IPS-20b (cell line): ENCODE data around the gene GUK1.
"Not testable (repeated sequence)": the region's sequence is repeated elsewhere in the genome, so short reads cannot be mapped to it uniquely, and the experiment has no call there.

Experiments used
- H3K27ac ChIP-seq: one replicate; pipeline ENCODE4 v1.5.1; 2013; ENCODE audit warnings: low read length
- H3K27me3 ChIP-seq: 2 replicates; pipeline ENCODE4 v1.6.1; 2013; ENCODE audit warnings: mild to moderate bottlenecking, low read length, inconsistent platforms; ENCODE audit not compliant: insufficient read depth
- H3K36me3 ChIP-seq: 2 replicates; pipeline ENCODE4 v1.6.1; 2013; ENCODE audit warnings: low read depth, mild to moderate bottlenecking, inconsistent platforms, low read length, moderate library complexity; ENCODE audit not compliant: insufficient read depth
- H3K4me1 ChIP-seq: 2 replicates; pipeline ENCODE4 v1.6.1; 2013; ENCODE audit warnings: mild to moderate bottlenecking, control low read depth, inconsistent platforms, low read length, moderate library complexity; ENCODE audit not compliant: insufficient read depth
- H3K4me3 ChIP-seq: 2 replicates; pipeline ENCODE4 v1.5.1; 2013; ENCODE audit warnings: mild to moderate bottlenecking, low read length, inconsistent platforms
- H3K9ac ChIP-seq: 2 replicates; pipeline ENCODE4 v1.6.1; 2013; ENCODE audit warnings: low read depth, mild to moderate bottlenecking, inconsistent platforms, low read length, moderate library complexity
- H3K9me3 ChIP-seq: 2 replicates; pipeline ENCODE4 v1.6.1; 2013; ENCODE audit warnings: mild to moderate bottlenecking, low read depth, low read length, inconsistent platforms; ENCODE audit not compliant: insufficient read depth

GUK1 gene

DNA sequence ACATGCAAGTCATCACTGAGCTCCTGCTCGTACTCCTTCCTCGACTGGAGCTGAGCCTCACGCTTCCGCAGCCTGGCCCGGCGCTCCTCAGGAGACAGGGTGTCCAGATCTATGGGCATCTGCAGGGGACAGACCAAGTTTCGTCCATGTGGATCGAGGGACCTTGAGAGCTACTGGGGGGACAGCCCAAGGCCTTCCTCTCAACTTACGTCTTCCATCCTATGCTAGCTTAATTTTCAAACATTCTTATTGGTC, 33.4 kb upstream of the GUK1 start:
- Histone ChIP-seq H3K4me3 (no peak overlapping the region), H3K27ac (no peak overlapping the region), H3K27me3 (peaks cover 15% of the 10 kb centered on the region; the same call in 1 of the 2 replicates), H3K4me1 (peaks cover 4% of the 10 kb centered on the region), H3K9me3 (no peaks in the 10 kb centered on the region), H3K9ac (no peak overlapping the region), H3K36me3 (peaks cover 21% of the 10 kb centered on the region)

DNA sequence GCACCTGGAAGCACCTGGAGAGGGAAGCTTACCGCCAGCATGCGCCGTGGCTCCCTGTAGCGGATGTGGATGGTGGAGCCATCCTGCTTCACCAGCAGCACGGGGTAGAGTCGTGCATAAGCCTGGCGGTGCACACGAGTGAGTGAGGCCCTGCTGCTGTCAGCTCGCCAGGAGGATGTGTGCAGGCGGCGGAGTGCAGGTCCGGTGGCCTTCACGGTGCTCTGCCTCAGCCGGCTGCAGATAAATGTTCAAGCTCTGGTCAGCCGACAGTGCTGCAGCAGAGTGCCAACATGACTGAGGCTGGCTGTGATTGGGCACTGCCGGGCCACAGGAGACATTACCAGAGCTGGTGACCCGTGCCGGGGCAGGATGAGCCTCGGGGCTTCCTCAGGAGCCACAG, 32.4 kb upstream of the GUK1 start:
- H3K9ac ChIP-seq: no peak overlapping the region

DNA sequence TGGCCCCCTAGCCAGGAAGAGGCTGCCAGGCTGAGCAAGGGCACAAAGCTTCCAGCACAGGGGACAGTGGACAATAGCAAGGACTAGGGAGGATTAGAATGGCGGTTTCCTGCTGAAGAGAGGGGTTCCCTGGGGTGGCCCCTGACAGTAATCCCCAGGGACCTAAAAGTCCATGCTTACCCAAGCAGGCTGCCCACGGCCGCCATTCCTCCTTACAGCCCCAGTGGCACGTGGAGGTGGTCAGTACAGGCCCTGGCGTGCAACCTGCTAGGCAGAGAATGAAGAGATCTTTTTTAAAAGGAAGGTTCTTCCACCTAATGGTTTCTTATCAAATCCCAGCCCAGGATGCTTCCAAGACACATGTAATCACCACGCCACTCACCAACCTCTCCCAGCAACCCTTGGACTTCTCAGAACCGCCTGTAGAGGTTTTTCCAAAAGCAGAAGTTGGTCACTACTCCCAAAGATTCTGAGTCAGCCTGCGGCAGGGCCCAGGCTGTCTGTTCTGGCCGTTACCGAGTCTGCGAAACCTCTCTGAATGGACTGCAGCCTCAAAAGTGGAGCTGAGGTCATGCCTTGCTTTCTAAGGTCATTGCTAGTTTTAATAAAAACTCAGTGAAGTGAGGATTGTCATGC, 31.9 kb upstream of the GUK1 start:
- H3K27ac ChIP-seq: peak overlapping the region; percentile 18

More for the DNA sequence above, 32.4 kb upstream of the GUK1 start:
- peaks cover 21% of the 10 kb centered on the region for H3K36me3 ChIP-seq
- H3K4me3 ChIP-seq: no peak overlapping the region
- no peak overlapping the region for H3K27ac ChIP-seq
- peaks cover 15% of the 10 kb centered on the region; the same call in 1 of the 2 replicates for H3K27me3 ChIP-seq
- H3K9me3 ChIP-seq: no peaks in the 10 kb centered on the region
- peaks cover 4% of the 10 kb centered on the region for H3K4me1 ChIP-seq

DNA sequence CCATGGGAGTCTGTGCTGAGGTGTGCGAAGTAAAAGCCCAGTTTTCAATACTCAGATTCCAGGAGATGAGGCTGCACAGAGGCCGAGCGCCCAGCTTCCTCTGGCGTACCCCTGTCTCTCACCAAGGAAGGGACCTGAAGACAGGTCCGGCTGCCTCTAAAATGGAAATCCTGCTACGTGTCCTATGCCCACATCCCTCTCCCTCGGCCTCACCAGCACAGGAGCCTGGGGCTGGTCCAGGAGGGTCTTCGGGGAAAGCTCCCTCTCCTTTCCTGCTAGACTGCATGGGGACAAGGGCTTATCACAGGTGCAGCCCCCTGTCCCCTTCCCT, 31.4 kb upstream of the GUK1 start:
- Histone ChIP-seq H3K27me3 (peaks cover 15% of the 10 kb centered on the region; the same call in 1 of the 2 replicates), H3K4me1 (peaks cover 4% of the 10 kb centered on the region), H3K27ac (peak overlapping the region; percentile 18), H3K4me3 (peak overlapping the region; percentile 98), H3K9ac (peak overlapping the region; percentile 94), H3K9me3 (no peaks in the 10 kb centered on the region), H3K36me3 (peaks cover 21% of the 10 kb centered on the region)

More for the DNA sequence above, 31.9 kb upstream of the GUK1 start:
- peaks cover 15% of the 10 kb centered on the region; the same call in 1 of the 2 replicates for H3K27me3 ChIP-seq
- H3K9me3 ChIP-seq: no peaks in the 10 kb centered on the region
- peak overlapping the region; percentile 98 for H3K4me3 ChIP-seq
- H3K36me3 ChIP-seq: peaks cover 21% of the 10 kb centered on the region
- peak overlapping the region; percentile 94 for H3K9ac ChIP-seq
- H3K4me1 ChIP-seq: peaks cover 4% of the 10 kb centered on the region

DNA sequence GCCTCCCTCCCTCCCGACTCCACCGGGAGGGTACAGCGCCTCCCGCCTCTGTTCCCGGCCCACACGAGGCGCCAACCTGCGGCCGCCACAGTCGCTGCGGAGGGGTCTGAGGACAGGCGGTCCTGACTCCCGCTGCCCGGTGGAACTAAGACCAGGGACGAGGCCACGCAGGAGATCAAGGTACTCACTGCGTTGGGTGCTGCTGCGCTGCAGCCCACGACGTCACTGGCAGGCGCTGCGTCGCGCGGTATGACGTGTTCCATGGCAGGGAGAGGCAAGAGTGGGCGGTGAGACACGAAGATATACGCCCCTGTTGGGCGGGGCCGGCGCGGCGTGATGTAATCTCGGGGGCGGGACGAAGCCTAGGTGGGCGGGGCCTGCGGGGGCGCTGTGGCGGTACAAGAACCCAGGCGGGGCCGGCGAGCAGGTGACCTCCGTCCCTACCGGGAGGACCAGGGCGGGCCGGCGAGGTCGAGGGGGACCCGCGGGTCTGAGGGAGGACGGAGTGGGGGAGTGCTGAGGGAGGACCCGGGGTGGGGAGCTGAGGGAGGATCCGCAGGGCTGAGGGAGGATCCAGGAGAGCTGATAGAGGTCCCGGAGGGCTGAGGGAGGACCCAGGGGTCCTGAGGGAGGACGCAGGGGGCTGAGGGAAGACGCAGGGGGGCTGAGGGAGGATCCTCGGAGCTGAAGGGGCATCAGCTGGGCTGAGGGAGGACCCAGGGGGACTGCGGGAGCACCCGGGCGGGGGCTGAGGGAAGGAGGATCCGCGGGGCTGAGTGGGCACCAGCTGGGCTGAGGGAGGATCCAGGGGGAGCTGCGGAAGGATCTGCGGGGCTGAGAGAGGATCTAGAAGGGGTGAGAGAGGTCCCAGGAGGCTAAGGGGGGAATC, 30.8 kb upstream of the GUK1 start, which contains the start of gene MRPL55:
MRPL55 (minus strand) TSS at position 227 of the 889 bp plus-strand sequence. CDS start 1,039 bp downstream, outside the sequence.
- Histone ChIP-seq H3K36me3 (peaks cover 21% of the 10 kb centered on the region), H3K4me3 (peak within 1 kb of the TSS; percentile 98), H3K4me1 (peaks cover 4% of the 10 kb centered on the region), H3K9ac (peak within 1 kb of the TSS; percentile 94), H3K9me3 (no peaks in the 10 kb centered on the region), H3K27me3 (peaks cover 15% of the 10 kb centered on the region; the same call in 1 of the 2 replicates), H3K27ac (peak within 1 kb of the TSS; percentile 18)

DNA sequence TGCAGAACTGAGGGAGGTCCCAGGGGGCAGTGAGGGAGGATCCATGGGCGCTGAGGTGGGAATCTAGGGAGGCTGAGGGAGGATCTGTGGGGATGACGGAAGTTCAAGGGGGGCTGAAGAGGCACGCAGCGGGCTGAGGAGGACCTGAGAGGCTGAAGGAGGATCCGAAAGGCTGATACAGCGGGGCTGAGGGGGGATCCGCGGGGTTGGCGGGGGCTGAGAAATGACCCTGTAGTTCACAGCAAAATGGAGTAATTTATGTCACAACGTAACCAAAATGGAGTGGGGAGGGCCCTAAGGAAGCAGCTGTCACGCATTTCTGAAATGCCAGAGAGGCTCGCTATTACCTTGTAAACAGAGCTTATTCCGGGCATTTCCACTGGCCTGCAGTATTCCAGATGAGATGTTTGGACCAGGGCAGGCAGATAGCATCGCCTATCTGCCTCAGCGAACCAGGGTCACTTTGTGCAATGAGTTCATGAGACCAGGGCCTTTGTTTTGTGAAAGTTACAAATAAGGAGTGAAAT, 30.1 kb upstream of the GUK1 start:
- Histone ChIP-seq H3K36me3 (peaks cover 21% of the 10 kb centered on the region), H3K9me3 (peaks cover 3% of the 10 kb centered on the region; the same call in 1 of the 2 replicates), H3K4me1 (peaks cover 4% of the 10 kb centered on the region), H3K27ac (no peak overlapping the region), H3K27me3 (peaks cover 15% of the 10 kb centered on the region; the same call in 1 of the 2 replicates), H3K4me3 (peak overlapping the region; percentile 98), H3K9ac (peak overlapping the region; percentile 82)

DNA sequence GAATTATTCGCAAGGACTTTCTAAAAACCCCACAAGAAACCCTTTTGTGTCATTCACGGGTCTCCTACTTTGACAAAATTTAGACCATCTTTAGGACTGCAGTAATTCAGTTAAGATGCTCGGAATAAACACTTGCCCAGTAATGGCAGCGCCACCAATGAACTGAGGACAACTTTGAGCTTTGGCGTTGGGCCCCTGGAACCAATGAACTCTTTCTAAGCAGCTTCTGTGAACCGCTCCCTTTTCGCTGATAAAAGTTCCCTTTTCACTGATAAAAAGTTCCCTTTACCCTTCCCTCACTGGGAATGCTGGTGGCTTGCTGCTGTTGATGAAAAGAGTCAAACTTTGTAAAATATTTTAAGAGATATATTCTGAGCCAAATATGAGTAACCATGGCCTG, 29.5 kb upstream of the GUK1 start:
- H3K27me3 ChIP-seq: peaks cover 15% of the 10 kb centered on the region; the same call in 1 of the 2 replicates
- H3K9ac ChIP-seq: no peak overlapping the region
- H3K4me1 ChIP-seq: peaks cover 4% of the 10 kb centered on the region
- peaks cover 21% of the 10 kb centered on the region for H3K36me3 ChIP-seq
- 0 out of 2 replicates have a peak overlapping the region, but pooled peaks have one; percentile 98 for H3K4me3 ChIP-seq
- H3K9me3 ChIP-seq: peaks cover 7% of the 10 kb centered on the region; the same call in 1 of the 2 replicates
- no peak overlapping the region for H3K27ac ChIP-seq

DNA sequence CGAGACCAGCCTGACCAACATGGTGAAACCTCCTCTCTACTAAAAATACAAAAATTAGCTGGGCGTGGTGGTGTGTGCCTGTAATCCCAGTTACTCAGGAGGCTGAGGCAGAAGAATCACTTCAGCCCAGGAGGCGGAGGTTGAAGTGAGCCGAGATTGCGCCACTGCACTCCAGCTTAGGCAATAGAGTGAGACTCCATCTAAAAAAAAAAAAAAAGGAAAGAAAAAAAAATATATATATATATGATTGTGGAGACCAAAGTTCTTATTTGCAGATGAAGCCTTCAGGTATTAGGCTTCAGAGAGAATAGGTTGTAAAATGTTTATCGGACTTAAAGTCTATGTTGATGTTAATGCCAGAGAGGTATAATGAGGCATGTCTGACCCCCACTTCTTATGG, 28.8 kb upstream of the GUK1 start:
- H3K9ac ChIP-seq, H3K4me3 ChIP-seq, H3K9me3 ChIP-seq, H3K27ac ChIP-seq, H3K4me1 ChIP-seq: not testable (repeated sequence)
- Histone ChIP-seq H3K27me3 (peaks cover 15% of the 10 kb centered on the region; the same call in 1 of the 2 replicates), H3K36me3 (peaks cover 15% of the 10 kb centered on the region)

DNA sequence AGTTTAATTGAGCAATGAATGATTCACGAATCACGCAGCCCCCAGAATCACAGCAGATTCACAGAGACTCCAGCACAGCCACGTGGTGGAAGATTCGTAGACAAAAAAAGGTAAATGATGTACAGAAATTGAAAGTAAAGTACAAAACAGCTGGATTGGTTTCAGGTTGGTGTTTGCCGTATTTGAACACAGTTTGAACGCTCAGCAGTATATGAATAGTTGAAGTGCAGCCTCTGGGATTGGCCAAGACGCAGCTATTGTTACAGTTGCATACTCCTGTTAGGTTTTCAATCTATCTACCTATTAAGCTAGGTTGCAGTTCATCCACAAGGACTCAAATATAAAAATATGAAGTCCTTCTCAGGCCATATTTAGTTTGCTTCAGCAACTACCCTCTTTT, 27.9 kb upstream of the GUK1 start:
- H3K9me3 ChIP-seq: peaks cover 17% of the 10 kb centered on the region; the same call in 1 of the 2 replicates
- H3K4me1 ChIP-seq: peaks cover 4% of the 10 kb centered on the region
- H3K27me3 ChIP-seq: peaks cover 15% of the 10 kb centered on the region; the same call in 1 of the 2 replicates
- H3K36me3 ChIP-seq: peaks cover 6% of the 10 kb centered on the region; the same call in 1 of the 2 replicates
- no peak overlapping the region for H3K9ac ChIP-seq
- no peak overlapping the region for H3K4me3 ChIP-seq
- no peak overlapping the region for H3K27ac ChIP-seq

DNA sequence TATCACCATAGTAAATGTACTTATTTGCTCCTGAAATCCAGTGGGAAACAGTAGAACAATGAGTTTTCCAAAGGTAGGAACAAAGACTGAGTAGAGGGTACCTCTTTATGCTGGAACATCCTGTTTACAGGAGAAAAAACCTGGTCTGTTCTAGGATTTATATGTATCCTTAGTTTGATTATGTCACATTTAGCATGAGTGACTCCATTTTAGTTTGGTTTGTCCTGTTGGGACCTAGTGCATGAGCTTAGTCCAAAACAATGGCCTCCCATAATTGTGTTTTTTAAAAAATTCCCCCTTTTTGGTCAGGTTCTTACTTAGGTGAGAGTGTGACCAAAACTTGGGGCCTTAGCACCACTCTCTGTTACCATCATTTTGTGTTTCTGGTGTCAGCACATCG, 27.5 kb upstream of the GUK1 start:
- H3K27ac ChIP-seq: no peak overlapping the region
- H3K4me3 ChIP-seq: no peak overlapping the region
- H3K9me3 ChIP-seq: peaks cover 22% of the 10 kb centered on the region
- H3K9ac ChIP-seq: no peak overlapping the region
- peaks cover 15% of the 10 kb centered on the region; the same call in 1 of the 2 replicates for H3K27me3 ChIP-seq
- H3K4me1 ChIP-seq: peaks cover 4% of the 10 kb centered on the region
- H3K36me3 ChIP-seq: peaks cover 2% of the 10 kb centered on the region; the same call in 1 of the 2 replicates

DNA sequence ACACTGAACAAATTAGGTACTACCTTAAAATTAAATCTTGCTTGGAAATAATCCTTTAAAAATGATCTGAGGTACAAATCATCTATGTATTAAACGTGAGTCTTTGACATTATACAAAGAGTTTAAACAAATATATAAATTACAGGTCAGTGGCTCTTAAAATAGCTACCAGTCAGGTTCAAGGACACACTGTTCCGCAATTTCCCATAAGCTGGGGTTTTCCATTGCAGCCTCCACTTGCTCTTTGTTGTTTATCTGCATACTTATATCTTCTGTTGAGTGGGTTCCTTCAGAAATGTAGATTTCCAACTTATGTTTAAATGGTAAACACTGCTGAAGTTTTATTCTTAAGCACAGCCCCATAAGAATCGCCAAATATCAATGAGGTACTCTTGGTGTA, 25.3 kb upstream of the GUK1 start:
- H3K27me3 ChIP-seq: peaks cover 11% of the 10 kb centered on the region; the same call in 1 of the 2 replicates
- no peaks in the 10 kb centered on the region for H3K36me3 ChIP-seq
- no peaks in the 10 kb centered on the region for H3K4me1 ChIP-seq
- H3K27ac ChIP-seq: no peak overlapping the region
- H3K9me3 ChIP-seq: peaks cover 41% of the 10 kb centered on the region
- H3K9ac ChIP-seq: no peak overlapping the region
- no peak overlapping the region for H3K4me3 ChIP-seq
